ENCODE results near the gene C10orf71. TPM values are rescaled to one million over a fixed set of nuclear protein-coding genes. Genes with fewer than 3 reads are reported as not detected.

Gene C10orf71
- total RNA-seq, 2 experiments from 2014 or later: not detected

- H3K27ac Mint-ChIP-seq: no peak overlapping the region
- H3K27me3 Mint-ChIP-seq: peaks cover 13% of the 10 kb centered on the region
- H3K9me3 Mint-ChIP-seq (ENCODE audit: low read depth): no peaks in the 10 kb centered on the region
- H3K4me1 Mint-ChIP-seq: peaks cover 14% of the 10 kb centered on the region
- ATAC-seq (no peak), DNase-seq (no peak)
- no peaks in the 10 kb centered on the region for H3K36me3 Mint-ChIP-seq
- CTCF ChIA-PET: interaction anchor here (0.9 to 1.0 kb wide), 2 partner anchors 17 to 128 kb away, joined by 3 read pairs; no protein-coding TSS in a partner anchor
- no peak overlapping the region for H3K4me3 Mint-ChIP-seq
Observed at GRCh38 chr10:49279015-49279880, 19.7 kb upstream of the C10orf71 start.

GRCh38 chr10:49280001-49280408, 19.0 kb upstream of the C10orf71 start:
- peak; percentile 73 for DNase-seq
- Mint-ChIP-seq H3K36me3 (no peaks in the 10 kb centered on the region), H3K9me3 (ENCODE audit: low read depth) (no peaks in the 10 kb centered on the region), H3K4me1 (peaks cover 18% of the 10 kb centered on the region), H3K27ac (peak overlapping the region; percentile 33), H3K27me3 (peaks cover 13% of the 10 kb centered on the region), H3K4me3 (no peak overlapping the region)
- CTCF ChIA-PET: interaction anchor here (0.9 to 1.0 kb wide), 2 partner anchors 16 to 127 kb away, joined by 3 read pairs; no protein-coding TSS in a partner anchor
- ATAC-seq: peak; percentile 97

- Mint-ChIP-seq H3K4me3 (no peak overlapping the region), H3K27ac (no peak overlapping the region), H3K4me1 (peaks cover 23% of the 10 kb centered on the region), H3K9me3 (ENCODE audit: low read depth) (no peaks in the 10 kb centered on the region), H3K27me3 (peaks cover 16% of the 10 kb centered on the region), H3K36me3 (no peaks in the 10 kb centered on the region)
- DNase-seq: no peak
- no peak for ATAC-seq
- CTCF ChIA-PET: no interaction called here
Observed at GRCh38 chr10:49281461-49281860, 17.5 kb upstream of the C10orf71 start.

- CTCF ChIA-PET: interaction anchor here (1.6 kb wide), 1 partner anchor 33 kb away, joined by 4 read pairs; no protein-coding TSS in a partner anchor
- Mint-ChIP-seq H3K4me1 (peaks cover 23% of the 10 kb centered on the region), H3K36me3 (no peaks in the 10 kb centered on the region), H3K27ac (no peak overlapping the region), H3K4me3 (no peak overlapping the region), H3K9me3 (ENCODE audit: low read depth) (no peaks in the 10 kb centered on the region), H3K27me3 (peaks cover 16% of the 10 kb centered on the region)
- no peak for ATAC-seq
- no peak for DNase-seq
Observed at GRCh38 chr10:49282306-49282705, 16.7 kb upstream of the C10orf71 start.

- DNase-seq (no peak), ATAC-seq (no peak)
- H3K36me3 Mint-ChIP-seq: no peaks in the 10 kb centered on the region
- H3K9me3 Mint-ChIP-seq (ENCODE audit: low read depth): no peaks in the 10 kb centered on the region
- CTCF ChIA-PET: interaction anchor here (1.6 kb wide), 1 partner anchor 32 kb away, joined by 4 read pairs; no protein-coding TSS in a partner anchor
- H3K27ac Mint-ChIP-seq: no peak overlapping the region
- H3K27me3 Mint-ChIP-seq: peaks cover 16% of the 10 kb centered on the region
- H3K4me3 Mint-ChIP-seq: no peak overlapping the region
- H3K4me1 Mint-ChIP-seq: peaks cover 23% of the 10 kb centered on the region
Observed at GRCh38 chr10:49282879-49283341, 16.1 kb upstream of the C10orf71 start.

- DNase-seq: peak; percentile 31
- H3K36me3 Mint-ChIP-seq: no peaks in the 10 kb centered on the region
- CTCF ChIA-PET: interaction anchor here (1.6 kb wide), 1 partner anchor 31 kb away, joined by 4 read pairs; no protein-coding TSS in a partner anchor
- peaks cover 23% of the 10 kb centered on the region for H3K4me1 Mint-ChIP-seq
- no peak overlapping the region for H3K4me3 Mint-ChIP-seq
- no peak overlapping the region for H3K27ac Mint-ChIP-seq
- H3K9me3 Mint-ChIP-seq (ENCODE audit: low read depth): no peaks in the 10 kb centered on the region
- peaks cover 16% of the 10 kb centered on the region for H3K27me3 Mint-ChIP-seq
- ATAC-seq: no peak
Observed at GRCh38 chr10:49283491-49283890, 15.5 kb upstream of the C10orf71 start.

- H3K4me1 Mint-ChIP-seq: peaks cover 19% of the 10 kb centered on the region
- ATAC-seq (no peak), DNase-seq (peak; percentile 25)
- CTCF ChIA-PET: no interaction called here
- no peaks in the 10 kb centered on the region for H3K9me3 Mint-ChIP-seq (ENCODE audit: low read depth)
- no peaks in the 10 kb centered on the region for H3K36me3 Mint-ChIP-seq
- H3K27me3 Mint-ChIP-seq: peaks cover 9% of the 10 kb centered on the region
- no peak overlapping the region for H3K4me3 Mint-ChIP-seq
- H3K27ac Mint-ChIP-seq: no peak overlapping the region
Observed at GRCh38 chr10:49284356-49284755, 14.6 kb upstream of the C10orf71 start.

- peaks cover 10% of the 10 kb centered on the region for H3K4me1 Mint-ChIP-seq
- H3K36me3 Mint-ChIP-seq: no peaks in the 10 kb centered on the region
- H3K27me3 Mint-ChIP-seq: peaks cover 11% of the 10 kb centered on the region
- H3K4me3 Mint-ChIP-seq: no peak overlapping the region
- CTCF ChIA-PET: no interaction called here
- H3K9me3 Mint-ChIP-seq (ENCODE audit: low read depth): no peaks in the 10 kb centered on the region
- DNase-seq (peak; percentile 40), ATAC-seq (no peak)
- H3K27ac Mint-ChIP-seq: no peak overlapping the region
Observed at GRCh38 chr10:49285232-49285631, 13.7 kb upstream of the C10orf71 start.

- no peaks in the 10 kb centered on the region for H3K9me3 Mint-ChIP-seq (ENCODE audit: low read depth)
- DNase-seq: peak; percentile 1
- CTCF ChIA-PET: no interaction called here
- no peak overlapping the region for H3K4me3 Mint-ChIP-seq
- H3K4me1 Mint-ChIP-seq: peaks cover 8% of the 10 kb centered on the region
- ATAC-seq: no peak
- no peaks in the 10 kb centered on the region for H3K36me3 Mint-ChIP-seq
- H3K27ac Mint-ChIP-seq: no peak overlapping the region
- peaks cover 9% of the 10 kb centered on the region for H3K27me3 Mint-ChIP-seq
Observed at GRCh38 chr10:49286686-49287085, 12.3 kb upstream of the C10orf71 start.

- CTCF ChIA-PET: interaction anchor here (1.2 kb wide), 1 partner anchor 120 kb away, joined by 3 read pairs; no protein-coding TSS in a partner anchor
Observed at GRCh38 chr10:49287689-49288340, 11.2 kb upstream of the C10orf71 start.

GRCh38 chr10:49288341-49289065, 10.5 kb upstream of the C10orf71 start:
- no peaks in the 10 kb centered on the region for H3K36me3 Mint-ChIP-seq
- no peak for DNase-seq
- H3K4me1 Mint-ChIP-seq: peaks cover 17% of the 10 kb centered on the region
- no peak overlapping the region for H3K27ac Mint-ChIP-seq
- H3K4me3 Mint-ChIP-seq: no peak overlapping the region
- CTCF ChIA-PET: interaction anchor here (1.2 kb wide), 1 partner anchor 120 kb away, joined by 3 read pairs; no protein-coding TSS in a partner anchor
- H3K27me3 Mint-ChIP-seq: peaks cover 13% of the 10 kb centered on the region
- no peaks in the 10 kb centered on the region for H3K9me3 Mint-ChIP-seq (ENCODE audit: low read depth)
- ATAC-seq: no peak

More at GRCh38 chr10:49287689-49288340, 11.2 kb upstream of the C10orf71 start:
- Mint-ChIP-seq H3K27ac (no peak overlapping the region), H3K27me3 (peaks cover 13% of the 10 kb centered on the region), H3K4me1 (peaks cover 14% of the 10 kb centered on the region), H3K36me3 (no peaks in the 10 kb centered on the region), H3K4me3 (no peak overlapping the region), H3K9me3 (ENCODE audit: low read depth) (no peaks in the 10 kb centered on the region)
- peak; percentile 38 for DNase-seq
- no peak for ATAC-seq

GRCh38 chr10:49289480-49289879, 9.5 kb upstream of the C10orf71 start:
- DNase-seq (no peak), ATAC-seq (no peak)
- no peak overlapping the region for H3K27ac Mint-ChIP-seq
- H3K9me3 Mint-ChIP-seq (ENCODE audit: low read depth): no peaks in the 10 kb centered on the region
- no peak overlapping the region for H3K4me3 Mint-ChIP-seq
- CTCF ChIA-PET: no interaction called here
- H3K27me3 Mint-ChIP-seq: peaks cover 13% of the 10 kb centered on the region
- H3K4me1 Mint-ChIP-seq: peaks cover 17% of the 10 kb centered on the region
- no peaks in the 10 kb centered on the region for H3K36me3 Mint-ChIP-seq

- CTCF ChIA-PET: no interaction called here
- Mint-ChIP-seq H3K27me3 (peaks cover 13% of the 10 kb centered on the region), H3K4me3 (no peak overlapping the region), H3K4me1 (peaks cover 12% of the 10 kb centered on the region), H3K9me3 (ENCODE audit: low read depth) (no peaks in the 10 kb centered on the region), H3K27ac (no peak overlapping the region), H3K36me3 (no peaks in the 10 kb centered on the region)
- ATAC-seq (no peak), DNase-seq (no peak)
Observed at GRCh38 chr10:49290131-49290530, 8.8 kb upstream of the C10orf71 start.
